ENCODE results near the gene AGK.
"Not testable (repeated sequence)": the region's sequence is repeated elsewhere in the genome, so short reads cannot be mapped to it uniquely, and the experiment has no call there.

AGK gene

DNA sequence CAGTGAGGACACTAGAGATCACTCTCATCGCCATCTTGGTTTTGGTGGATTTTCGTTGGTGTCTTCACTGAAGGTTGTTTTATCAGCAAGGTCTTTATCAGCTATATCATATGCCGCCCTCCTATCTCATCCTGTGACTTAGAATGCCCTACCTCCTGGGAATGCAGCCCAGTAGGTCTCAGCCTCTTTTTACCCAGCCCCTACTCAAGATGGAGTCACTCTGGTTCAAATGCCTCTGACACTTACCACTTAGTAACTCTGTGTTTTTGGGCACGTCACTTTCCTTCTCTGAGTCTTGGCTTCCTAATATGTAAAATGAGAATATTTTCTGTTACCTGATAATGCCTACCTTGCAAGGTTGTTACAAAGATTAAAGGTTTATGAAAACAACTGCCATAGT, 37.7 kb downstream of the AGK start:
- DNase-seq, result no peak

DNA sequence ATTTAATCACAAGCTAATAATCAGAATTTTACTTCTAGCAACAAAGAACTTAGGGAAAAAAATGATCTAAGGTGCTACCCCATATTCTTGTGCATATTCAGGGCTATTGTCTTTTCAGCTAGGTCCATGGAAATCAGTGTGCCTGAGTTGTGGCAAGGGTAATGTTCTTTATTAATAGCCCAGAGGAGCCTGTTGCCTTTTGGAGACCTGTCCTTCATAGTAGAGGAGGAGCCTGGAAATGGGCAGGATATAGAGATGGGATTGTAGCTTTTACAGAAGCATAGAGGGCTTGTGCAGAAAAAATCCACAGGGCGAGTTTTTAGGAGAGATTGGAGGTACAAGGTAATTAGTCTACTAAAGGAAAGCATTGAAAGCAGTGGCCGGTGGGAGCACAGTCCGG, 38.9 kb downstream of the AGK start:
- no peak for DNase-seq

DNA sequence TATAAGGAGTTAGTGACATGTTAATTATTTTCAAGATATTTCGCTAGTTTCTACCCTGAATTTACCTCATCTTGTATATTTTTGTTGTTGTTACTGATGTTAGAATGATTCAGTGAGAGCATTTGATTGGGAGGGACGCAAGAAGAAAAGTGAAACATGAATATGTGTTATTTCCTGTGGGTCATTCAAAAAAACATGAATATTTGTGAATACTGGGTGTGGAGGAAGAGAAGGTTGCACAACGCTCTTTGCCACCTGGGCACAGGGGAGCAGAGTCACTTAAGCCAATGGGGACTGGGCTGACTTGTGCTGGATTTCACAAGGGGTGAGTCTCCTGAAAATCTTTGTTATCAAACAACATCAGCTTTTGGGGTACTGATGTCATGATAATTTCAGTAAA, 39.5 kb downstream of the AGK start:
- DNase-seq, result no peak

DNA sequence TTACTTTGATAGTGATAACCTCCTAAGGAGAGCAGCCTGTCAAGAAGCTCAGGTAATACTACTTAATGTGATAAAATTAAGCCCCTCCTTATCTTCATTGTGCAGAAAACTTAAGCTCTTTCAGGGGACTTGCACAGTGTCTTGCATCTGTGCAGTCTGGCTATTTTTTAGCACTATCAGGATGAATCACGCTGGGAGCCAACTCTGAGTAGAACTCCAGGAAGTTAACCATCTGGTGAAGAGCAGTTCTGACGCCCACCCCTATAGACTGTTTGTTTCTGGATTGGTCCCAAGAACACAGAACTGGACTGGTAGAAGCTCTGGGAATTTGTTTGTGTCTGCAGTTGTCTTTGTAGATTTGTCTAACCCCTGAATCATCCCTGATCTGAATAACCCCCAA, 41.9 kb downstream of the AGK start:
- no peak for DNase-seq

DNA sequence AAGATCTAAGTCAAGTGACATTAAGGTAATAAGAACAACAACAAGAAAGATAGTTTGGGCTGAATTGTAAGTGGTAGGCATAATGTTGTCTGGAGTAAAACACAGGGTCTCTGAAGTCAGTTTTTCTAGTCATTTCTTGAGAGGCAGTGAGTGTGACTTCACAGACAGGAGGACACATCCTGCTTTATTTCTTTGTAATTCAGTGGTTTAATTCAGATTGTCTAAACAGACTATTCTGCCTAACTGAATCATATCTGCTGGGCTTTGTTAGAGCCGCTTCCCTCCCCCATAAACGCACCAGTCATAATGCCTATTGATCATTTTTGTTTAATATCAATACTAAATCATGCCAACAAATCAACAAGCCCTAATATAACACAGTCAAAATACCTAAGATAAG, 46.8 kb downstream of the AGK start:
- no peak for DNase-seq

DNA sequence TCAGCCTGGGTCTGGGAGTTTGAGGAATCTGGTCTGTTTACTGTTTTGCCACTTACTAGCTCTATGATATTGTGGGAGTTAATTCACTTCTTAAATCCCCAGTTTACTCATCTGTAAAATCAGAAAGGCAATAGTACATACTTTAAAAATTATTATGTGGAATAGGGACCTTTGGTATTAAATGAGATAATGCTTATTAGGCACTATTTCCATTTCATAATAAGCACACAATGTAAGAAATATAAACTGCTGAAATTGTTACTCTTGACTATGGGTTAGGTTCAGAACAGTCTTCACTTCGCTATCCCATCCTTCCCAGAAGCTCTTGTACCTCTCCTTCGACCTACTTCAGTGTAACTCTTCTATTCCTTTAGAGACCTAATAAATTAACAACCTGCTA, 47.2 kb downstream of the AGK start:
- no peak for DNase-seq

DNA sequence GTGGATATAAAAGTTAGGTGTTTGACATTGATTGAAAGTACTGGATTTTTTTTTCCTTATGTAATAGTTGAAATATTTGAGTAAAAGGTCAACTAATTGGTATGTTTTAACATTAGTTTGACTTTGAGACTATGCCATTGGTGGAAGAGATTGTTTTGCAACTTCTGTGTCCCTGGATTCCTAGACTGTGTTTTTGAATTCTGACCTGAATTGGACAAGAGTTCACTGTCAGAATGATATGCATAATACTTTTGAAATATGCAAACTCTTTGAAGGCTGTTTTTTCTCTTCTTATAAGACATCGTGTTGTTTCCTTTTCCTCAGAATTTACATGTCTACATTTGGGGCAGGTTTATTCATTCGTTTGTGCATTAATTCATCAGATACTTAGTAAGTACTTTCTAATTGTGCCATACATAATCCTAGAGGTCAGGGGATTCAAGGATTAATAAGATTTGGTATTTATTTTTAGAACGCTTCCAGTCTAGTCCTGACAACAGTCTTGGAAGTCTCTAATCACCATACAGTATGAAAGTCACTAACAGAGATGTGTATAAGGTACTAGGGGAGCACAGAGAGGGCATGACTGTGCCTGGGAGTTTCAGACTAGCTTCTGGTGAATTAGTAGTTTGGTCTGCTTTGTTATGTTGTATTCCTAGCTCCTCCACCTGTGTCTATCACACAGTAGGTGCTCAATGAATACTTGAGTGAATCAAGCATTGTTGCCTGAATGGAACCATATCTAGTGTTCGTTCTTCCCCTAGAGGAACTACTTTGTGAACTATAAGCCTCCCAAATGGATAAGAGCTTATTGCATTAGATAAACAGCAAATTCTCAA, 49.2 kb downstream of the AGK start:
- no peak for DNase-seq

DNA sequence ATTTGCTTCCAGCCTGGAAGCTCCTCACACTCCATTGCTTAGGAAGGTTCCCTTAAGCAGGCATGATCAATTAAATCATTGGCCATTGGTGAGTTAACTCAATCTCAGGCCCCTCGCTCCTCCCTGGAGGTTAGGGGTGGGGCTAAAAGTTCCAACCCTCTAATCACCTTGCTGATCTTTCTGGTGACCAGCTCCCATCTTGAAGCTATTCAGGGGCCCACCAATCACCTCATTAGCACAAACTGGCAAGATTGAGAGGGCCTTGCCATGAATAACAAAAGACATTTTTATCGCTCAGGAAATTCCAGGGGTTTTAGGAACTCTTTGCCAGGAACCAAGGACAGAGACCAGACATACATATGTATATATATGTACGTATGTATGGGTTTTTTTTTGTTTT, 58.4 kb downstream of the AGK start:
- no peak for DNase-seq

DNA sequence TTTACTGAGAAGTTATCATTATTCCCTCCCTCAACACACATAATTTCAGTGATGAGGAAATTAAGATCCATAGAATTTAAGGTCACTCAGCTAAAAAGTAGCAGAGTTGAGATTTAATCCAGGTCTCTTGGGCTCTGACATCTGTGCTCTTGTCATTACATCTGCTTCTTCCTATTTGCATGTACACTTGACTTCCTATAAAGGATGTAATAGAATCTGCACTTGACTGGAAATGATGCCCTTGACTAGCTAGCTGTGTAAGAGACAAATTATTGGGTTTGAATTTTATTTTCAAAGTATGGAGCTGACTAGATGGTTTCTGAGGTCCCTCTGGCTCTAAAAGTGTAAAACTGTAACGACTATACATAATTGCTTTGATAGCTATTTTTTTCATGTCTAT, 59.5 kb downstream of the AGK start:
- no peak for DNase-seq

DNA sequence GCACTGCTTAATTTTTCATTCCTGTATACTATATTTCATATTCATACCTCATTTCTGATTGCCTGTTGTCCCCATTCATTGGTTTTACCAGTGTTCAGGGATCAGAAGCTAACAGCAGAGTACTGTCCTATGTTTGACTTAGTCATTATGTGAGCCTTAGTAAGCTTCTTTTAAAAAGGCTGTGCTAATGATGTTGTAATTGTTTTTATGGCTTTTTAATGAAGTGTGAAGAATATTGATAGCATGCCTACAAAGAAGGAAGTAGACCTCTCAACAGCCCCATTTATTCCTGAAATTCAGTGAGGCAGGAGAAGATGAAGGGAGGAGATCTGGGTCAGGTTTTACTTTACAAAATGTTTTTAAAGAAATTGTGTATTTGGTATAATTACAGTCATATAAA, 61.7 kb downstream of the AGK start:
- DNase-seq, result no peak

DNA sequence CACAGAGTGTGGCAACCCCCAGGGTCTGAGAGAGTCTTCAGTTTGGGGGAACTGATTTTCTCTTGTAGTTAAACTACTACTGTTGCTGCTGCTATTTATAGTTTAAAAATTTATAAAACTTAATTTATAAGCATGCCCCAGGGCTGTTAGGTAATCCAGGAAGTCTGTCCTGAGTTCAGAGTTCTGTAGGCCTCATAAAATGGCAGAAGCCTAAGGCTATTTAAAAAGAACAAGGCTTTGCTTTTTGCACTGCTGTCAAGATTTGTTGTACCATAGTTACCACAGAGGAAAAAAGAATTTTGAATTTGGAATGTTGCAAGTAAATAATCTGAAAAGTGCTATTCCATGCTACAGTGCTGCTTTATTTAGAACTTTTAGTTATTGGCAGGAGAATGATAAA, 66.1 kb downstream of the AGK start:
- no peak for DNase-seq

DNA sequence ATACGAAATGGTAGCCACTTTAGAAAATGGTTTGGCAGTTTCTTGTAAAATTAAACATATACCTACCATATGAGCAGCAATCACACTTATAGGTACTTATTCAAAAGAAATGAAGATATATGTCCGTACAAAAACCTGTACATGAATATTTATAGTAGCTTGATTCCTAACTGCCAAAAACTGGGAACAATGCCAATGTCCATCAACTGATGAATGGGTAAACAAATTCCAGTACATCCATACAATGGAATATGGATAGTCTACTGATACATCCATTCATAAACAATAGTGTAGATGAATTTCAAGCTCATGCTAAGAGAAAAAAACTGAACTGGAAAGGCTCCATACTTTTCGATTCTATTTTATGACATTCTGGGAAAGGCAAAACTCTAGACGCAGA, 68.5 kb downstream of the AGK start:
- no peak for DNase-seq

DNA sequence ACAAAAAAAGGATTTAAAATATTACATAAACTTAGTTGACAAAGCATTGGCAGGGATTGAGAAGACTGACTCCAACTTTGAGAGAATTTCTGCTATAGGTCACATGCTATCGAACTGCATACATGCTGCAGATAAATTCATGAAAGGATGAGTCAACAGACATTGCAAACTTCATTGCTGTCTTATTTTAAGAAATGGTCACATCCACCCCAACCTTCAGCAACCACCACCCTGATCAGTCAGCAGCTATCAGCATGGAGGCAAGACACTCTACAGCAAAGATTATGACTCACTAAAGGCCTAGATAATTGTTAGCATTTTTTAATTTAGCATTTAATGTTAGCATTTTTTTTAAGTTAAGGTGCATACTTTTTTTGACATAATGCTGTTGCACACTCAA, 73.6 kb downstream of the AGK start:
- no peak for DNase-seq

DNA sequence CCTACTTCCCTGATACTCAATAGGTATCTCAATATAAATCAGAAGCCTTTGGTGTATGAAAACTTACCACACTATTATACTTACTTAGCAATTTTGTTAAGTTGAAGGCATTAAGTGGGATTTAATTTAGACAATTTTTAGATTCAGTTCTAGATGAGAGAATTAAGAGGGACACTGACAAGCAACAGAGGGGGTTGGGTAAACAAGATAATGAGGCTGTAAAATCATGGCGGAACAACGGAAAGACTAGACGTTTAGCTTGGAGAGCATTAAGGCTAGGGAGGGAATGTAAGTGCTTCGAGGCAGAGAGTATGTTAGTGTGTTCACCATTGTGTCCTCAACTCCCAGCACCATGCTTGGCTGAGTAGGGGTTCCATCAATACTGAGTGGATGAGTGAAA, 79.4 kb downstream of the AGK start:
- no peak for DNase-seq

DNA sequence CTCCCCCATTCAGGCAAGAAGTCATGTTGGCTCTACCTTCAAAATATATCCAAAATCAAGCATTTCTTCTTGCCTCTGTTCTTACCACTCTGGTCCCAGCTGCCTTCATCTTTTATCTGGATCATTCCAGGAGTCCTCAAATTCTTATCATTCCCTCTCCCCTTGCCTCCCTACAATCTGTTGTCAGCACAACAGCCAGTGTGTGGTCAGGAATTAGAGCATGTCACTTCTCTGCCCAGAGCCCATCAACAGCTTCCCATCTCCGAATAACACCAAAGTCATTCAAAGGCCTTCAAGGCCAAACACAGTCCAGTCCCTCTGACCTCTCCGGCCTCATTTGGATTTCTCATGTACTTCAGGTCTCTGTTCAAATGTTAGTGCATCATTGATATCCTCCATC, 80.3 kb downstream of the AGK start:
- DNase-seq, result no peak

DNA sequence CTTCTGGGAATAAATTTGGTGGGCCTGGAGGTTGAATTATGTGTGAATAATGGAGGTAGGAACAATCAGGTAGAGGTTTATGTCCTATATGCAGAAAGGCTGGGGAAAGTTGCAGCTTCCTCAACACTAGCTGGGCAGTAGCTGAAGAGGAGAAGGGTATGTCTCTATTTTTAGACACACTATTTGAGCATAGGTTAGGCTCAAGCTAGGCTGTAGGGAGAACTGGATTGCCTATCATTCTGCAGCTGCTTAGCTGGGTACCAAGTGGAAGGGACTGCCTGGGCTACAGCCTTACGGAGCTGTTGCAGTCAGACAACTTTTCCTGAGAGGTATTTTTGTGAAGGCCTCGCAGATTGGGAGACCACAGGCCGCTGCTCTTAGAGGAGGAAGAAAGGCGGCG, 82.9 kb downstream of the AGK start:
- no peak for DNase-seq

DNA sequence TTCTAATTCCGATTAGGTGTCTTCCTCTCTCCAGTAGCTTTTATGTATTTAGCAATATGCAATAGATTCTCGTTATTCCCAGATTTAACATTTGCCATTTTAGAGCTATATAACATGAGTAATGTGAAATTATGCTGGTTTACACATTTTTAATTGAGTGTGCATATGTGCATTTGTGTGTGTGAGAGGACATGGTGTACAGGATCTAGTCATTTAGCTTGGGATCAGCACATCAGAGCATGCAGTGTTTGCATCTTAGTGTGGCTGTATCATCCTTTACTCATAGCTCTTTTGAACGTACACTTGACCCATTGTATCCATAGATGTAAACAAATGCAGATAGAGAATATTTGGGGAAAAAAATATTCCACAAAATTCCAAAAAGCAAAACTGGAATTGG, 84.8 kb downstream of the AGK start:
- DNase-seq, result no peak

DNA sequence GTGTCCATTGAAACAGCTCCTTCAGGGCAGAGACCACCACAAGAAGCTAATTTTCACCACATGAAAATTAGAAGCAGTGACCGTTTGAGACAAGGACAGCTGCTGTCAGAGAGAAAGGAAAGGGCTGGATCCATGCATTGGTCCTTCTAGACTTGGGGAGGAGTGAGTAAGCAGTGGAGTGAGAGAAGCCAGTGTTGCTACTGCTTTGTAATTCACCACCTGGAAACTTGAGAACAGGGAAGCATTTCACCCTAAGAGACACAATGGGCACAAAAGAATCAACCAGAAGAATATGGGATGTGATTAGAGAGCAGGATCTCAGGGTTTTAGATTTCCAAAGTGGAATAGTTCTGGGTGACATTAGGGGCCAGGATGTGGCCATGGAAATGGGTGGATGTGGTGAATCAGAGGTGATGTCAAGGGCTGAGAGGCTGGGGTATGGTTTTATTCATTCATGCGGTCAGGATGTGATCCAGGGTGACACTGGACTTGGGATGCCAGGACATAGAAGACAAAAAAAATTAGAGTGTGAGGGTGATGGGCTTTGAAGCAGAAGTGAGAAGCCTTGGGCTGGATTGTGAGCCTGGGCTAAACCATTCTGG, 89.1 kb downstream of the AGK start:
- no peak for DNase-seq

DNA sequence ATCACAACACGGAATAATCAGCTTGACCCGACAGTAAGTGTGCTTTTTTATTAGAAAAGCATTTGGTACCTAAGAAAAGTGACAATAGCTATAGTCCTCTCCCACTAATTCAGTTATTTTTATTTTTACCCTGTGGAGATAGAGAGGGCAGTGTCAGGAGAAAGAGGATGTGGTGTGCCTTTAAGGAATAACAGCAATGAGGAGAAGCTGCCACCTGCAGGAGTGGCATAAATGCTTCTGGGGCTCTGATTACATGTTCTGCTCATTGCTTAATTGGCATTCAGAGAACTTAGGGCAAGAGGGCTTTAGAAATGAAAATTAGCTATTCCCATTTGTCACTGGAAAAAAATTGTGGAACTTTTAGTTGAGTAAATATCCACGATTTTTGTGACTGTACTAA, 90.7 kb downstream of the AGK start:
- DNase-seq, result no peak

DNA sequence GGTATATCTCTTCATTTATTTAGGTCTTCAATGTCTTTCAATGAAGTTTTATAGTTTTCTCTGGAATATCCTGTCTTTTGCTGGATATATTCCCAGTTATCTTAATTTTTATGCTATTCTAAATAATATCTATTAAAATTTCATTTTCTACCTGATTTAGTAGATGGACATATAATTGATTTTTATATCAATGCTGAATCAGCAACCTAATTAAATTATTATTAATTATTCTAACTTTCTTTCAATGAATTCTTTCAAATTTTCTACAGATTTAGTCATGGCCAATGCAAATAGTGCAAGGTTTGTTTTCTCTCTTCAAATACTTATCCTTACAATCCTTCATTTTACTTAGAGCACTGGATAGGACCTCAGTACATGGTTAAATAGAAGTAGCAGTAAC, 94.0 kb downstream of the AGK start:
- no peak for DNase-seq

DNA sequence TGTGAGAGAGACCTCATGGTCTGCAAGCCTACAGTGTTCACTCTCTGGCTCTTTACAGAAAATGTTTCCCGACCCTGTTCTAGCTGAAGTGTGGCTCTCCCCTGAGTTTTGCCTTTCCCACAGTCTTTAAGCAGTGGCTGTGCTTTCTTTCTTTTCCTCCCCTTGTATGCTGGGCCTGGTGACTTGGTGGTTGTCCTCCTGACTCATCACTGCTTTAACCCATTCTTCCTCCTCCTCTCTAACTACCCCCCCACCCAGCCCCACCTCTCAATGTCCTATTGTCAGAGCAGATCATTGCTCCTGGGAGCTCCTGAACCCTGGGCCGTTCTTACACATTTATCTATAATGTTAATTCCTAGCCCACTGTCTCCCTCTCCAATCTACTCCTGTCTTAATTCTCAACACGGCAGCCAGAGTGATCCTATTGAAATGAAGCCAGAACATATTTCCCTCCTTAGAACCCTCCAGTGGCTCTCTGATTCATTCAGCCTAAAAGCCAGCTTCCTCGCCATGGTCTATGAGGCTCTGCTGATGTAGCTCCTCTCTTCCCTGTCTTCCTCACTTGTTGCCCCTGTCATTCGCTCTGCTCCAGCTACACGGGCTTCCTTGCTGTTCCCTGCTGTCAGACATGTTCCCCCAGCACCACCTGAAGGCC, 95.7 kb downstream of the AGK start:
- no peak for DNase-seq

DNA sequence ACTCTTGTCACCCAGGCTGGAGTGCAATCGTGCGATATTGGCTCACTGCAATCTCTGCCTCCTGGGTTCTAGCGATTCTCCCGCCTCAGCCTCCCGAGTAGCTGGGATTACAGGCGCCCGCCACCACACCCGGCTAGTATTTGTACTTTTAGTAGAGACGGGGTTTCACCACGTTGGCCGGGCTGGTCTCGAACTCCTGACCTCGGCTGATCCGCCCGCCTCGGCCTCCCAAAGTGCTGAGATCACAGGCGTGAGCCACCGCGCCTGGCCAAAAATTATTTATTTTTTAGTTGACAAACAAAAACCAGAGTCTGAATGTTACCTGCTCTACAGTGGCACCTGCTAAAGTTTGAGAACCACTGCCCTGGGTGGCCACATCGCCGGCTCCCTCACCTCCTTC, 96.5 kb downstream of the AGK start:
- DNase-seq, result not testable (repeated sequence)

DNA sequence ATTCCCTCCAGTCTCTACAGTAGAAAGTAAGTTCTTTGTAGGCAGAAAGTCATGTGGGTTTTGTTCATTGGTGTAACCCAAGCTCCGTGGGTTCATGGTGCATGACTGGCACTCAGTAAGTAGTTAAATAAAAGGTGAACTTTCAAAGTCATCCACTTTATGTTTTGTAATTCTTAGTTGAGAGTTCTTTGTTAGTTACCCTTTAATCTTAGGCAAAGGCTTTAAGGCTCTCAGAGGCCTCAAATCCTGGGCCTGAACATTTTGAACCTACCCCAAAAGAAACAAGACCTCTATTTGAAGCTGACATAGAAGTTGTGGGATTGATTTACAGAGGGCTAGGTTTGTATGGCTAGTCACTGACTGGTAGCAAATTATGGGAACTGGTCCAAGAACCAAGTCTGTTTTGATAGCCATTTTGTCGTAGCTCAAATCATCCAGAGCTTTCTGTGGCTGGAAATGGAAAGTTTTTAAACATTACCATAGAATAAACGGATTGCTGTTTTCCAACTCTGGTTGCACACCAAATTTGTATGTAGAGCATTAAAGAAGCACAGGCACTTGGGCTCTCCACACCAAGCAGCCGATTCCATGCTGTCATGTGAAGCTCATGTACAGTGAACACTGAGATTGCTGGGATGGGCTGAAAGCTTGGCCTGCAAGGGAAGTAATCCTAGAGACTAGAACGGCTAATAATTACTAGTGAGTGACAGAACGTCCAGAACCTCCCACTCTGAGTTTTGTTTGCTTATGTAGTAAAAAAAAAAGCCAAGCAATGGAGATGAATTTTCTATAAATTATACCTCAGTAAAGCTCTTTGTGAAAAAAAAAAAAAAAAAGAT, 97.3 kb downstream of the AGK start:
- DNase-seq, result no peak

Measured in activated CD4-positive, alpha-beta T cell treated with anti-CD3 and anti-CD28 coated beads, Interleukin-2, amount 50 U/mL, for 48 hours (primary cell).